Mesodermal cell (in vitro differentiated cells): ENCODE measurements around the gene PSMA7.

Experiments used
- H3K27ac ChIP-seq: 2 replicates; pipeline ENCODE4 v1.7.0; 2013; ENCODE audit warnings: mild to moderate bottlenecking, low read depth, low read length, moderate library complexity; ENCODE audit not compliant: severe bottlenecking
- H3K36me3 ChIP-seq: 2 replicates; pipeline ENCODE4 v1.7.1; 2013; ENCODE audit warnings: mild to moderate bottlenecking, low read length, moderate library complexity; ENCODE audit not compliant: control insufficient read depth, insufficient read depth
- H3K4me1 ChIP-seq: one replicate; pipeline ENCODE4 v1.7.1; 2013; ENCODE audit warnings: mild to moderate bottlenecking, low read length; ENCODE audit not compliant: insufficient read depth, control insufficient read depth, poor library complexity, severe bottlenecking
- H3K4me3 ChIP-seq: 2 replicates; pipeline ENCODE4 v1.7.0; 2013; ENCODE audit warnings: low read length, control low read depth, mild to moderate bottlenecking; ENCODE audit not compliant: insufficient read depth, poor library complexity, severe bottlenecking; ENCODE audit errors: extremely low read depth
- H3K9me3 ChIP-seq: 2 replicates; pipeline ENCODE4 v1.7.1; 2013; ENCODE audit warnings: mild to moderate bottlenecking, low read length, moderate library complexity; ENCODE audit not compliant: control insufficient read depth
- WGBS, 2 experiments: methylation state at CpG; one replicate each; pipeline ENCODE4 v1.1.5; 2013; ENCODE audit warnings: missing lambda C conversion rate in 2 of 2; ENCODE audit not compliant: insufficient coverage in 2 of 2; 5-methylcytosine and 5-hydroxymethylcytosine counted together

PSMA7 gene

DNA sequence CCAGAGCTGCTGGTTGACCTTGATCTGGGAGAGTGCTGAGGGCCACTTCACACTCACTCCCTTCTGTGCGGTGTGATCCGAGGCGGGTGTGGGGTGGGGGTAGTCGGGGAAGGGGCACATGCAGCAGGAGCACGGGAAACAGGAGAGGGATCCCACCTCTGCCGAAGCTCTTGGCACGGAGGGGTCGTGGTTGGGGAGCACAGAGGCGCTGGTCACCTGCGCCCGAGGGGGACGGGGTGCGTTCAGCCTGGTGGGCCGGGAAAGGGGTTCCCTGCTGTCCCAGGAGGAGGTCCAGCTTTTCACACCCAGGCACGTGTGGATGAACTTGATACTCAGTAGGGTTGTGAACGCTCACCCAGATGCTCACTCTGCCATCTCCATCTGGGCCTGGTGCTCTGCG is 17.7 kb upstream of the PSMA7 start:
- peaks cover 56% of the 10 kb centered on the region for H3K36me3 ChIP-seq
- H3K4me3 ChIP-seq = no peak overlapping the region
- H3K4me1 ChIP-seq = peaks cover 21% of the 10 kb centered on the region
- no peaks in the 10 kb centered on the region for H3K9me3 ChIP-seq
- 93 to 96% methylated on average over 13 to 14 of the region's 17 CpGs for WGBS, 2 experiments
- no peak overlapping the region for H3K27ac ChIP-seq

DNA sequence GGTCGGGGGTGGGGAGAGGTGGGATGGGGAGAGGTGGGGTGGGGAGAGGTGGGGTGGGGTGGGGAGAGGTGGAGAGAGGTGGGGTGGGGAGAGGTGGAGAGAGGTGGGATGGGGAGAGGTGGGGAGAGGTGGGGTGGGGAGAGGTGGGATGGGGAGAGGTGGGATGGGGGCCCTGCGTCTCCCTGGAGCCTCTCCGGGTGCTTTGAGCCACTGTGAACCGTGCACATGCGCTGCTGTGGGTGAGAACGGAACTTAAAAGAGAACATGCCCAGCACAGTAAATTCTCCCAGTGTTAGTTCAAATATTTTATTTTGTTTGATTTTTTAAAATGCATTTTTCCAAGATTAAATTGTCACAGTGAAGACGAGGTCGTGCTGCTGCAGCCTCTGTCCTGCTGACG is 17.1 kb upstream of the PSMA7 start:
- H3K4me3 ChIP-seq = no peak overlapping the region
- 86 to 98% methylated on average over 5 to 8 of the region's 9 CpGs for WGBS, 2 experiments
- H3K27ac ChIP-seq = no peak overlapping the region
- no peaks in the 10 kb centered on the region for H3K9me3 ChIP-seq
- H3K4me1 ChIP-seq = peaks cover 23% of the 10 kb centered on the region
- peaks cover 52% of the 10 kb centered on the region for H3K36me3 ChIP-seq

DNA sequence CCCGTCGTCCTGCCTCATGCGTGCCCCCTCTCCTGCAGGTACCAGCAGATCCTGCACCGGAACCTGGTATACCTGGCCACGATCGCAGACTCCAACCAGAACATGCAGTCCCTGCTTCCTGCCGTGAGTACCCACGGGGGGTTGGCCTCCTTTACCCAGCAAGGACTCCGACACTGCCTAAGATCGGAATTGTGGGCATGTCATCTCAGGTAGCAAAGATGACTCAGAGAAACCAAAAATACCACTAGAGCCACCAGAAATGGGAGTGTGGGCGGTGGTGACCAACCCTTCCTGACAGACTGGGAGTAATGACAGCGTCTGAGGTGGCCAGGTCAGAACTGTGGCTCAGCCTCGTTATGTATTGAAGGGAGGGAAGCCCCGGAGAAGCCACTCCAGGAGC is 16.6 kb upstream of the PSMA7 start:
- H3K9me3 ChIP-seq = no peaks in the 10 kb centered on the region
- WGBS, 2 experiments = 92 to 95% methylated on average over 8 to 9 of the region's 14 CpGs
- H3K27ac ChIP-seq = no peak overlapping the region

DNA sequence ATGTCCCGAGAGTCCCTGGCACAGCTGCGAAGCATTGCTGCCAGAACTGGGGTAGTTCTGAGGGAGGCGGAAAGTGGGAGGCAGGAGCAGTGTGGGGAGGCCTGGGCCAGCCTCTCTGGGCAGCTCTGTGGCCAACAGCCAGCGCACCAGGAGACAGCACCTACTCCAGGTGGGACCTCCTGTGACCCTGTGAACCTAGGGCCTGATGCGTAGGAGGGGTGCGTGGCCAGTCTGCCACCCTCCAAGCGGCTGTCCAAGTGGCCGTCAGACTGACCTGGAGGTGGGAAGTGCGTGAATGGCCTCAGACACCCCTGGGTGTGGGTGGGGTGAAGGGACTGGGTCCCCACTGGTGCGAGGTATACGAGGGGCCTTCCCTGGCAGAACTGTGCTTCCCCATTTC is 15.9 kb upstream of the PSMA7 start:
- Histone ChIP-seq H3K27ac (no peak overlapping the region), H3K9me3 (no peaks in the 10 kb centered on the region), H3K36me3 (peaks cover 50% of the 10 kb centered on the region), H3K4me1 (peaks cover 23% of the 10 kb centered on the region), H3K4me3 (no peak overlapping the region)
- 94 to 99% methylated on average over 5 to 8 of the region's 11 CpGs for WGBS, 2 experiments

More for the DNA sequence above, 16.6 kb upstream of the PSMA7 start:
- H3K4me1 ChIP-seq = peaks cover 23% of the 10 kb centered on the region
- peaks cover 50% of the 10 kb centered on the region for H3K36me3 ChIP-seq
- no peak overlapping the region for H3K4me3 ChIP-seq

DNA sequence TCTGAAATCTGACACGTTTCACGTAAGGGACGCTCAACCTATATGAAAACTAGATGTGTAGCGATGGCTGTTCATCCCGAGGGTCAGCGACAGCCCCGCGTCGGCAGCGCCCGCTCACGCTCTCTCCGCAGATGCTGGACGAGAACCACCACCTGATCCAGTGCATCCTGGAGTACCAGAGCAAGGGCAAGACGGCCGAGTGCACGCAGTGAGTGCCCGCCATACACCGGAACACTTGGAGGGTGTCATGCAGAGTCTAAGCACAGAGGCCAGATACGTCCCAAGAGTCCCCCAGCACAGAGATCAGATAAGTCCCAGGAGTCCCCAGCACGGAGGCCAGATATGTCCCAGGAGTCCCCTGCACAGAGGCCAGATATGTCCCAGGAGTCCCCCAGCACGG is 15.3 kb upstream of the PSMA7 start:
- no peak overlapping the region for H3K27ac ChIP-seq

DNA sequence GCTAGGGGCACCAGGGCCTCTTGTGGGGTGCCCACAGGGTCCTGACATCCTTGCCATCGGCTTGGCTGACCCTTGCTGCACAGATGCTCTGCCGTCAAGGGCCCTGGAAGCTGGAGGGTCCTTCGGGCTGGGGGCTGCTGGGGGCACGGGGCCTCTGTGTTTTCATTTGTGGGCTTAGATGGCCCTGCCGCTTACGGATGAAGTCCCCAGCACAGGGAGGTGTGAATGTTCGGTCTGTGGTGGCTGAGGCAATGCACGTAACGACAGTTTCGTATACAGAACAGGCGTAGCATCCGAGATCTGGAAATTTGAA is 14.8 kb upstream of the PSMA7 start:
- WGBS, 2 experiments = 97% methylated on average over 11 to 12 of the region's 12 CpGs
- Histone ChIP-seq H3K36me3 (peaks cover 51% of the 10 kb centered on the region), H3K27ac (no peak overlapping the region), H3K9me3 (peaks cover 4% of the 10 kb centered on the region), H3K4me3 (no peak overlapping the region), H3K4me1 (peaks cover 23% of the 10 kb centered on the region)

More for the DNA sequence above, 15.3 kb upstream of the PSMA7 start:
- peaks cover 23% of the 10 kb centered on the region for H3K4me1 ChIP-seq
- no peak overlapping the region for H3K4me3 ChIP-seq
- no peaks in the 10 kb centered on the region for H3K9me3 ChIP-seq
- WGBS, 2 experiments = 96% methylated on average over 22 of the region's 22 CpGs
- peaks cover 50% of the 10 kb centered on the region for H3K36me3 ChIP-seq

DNA sequence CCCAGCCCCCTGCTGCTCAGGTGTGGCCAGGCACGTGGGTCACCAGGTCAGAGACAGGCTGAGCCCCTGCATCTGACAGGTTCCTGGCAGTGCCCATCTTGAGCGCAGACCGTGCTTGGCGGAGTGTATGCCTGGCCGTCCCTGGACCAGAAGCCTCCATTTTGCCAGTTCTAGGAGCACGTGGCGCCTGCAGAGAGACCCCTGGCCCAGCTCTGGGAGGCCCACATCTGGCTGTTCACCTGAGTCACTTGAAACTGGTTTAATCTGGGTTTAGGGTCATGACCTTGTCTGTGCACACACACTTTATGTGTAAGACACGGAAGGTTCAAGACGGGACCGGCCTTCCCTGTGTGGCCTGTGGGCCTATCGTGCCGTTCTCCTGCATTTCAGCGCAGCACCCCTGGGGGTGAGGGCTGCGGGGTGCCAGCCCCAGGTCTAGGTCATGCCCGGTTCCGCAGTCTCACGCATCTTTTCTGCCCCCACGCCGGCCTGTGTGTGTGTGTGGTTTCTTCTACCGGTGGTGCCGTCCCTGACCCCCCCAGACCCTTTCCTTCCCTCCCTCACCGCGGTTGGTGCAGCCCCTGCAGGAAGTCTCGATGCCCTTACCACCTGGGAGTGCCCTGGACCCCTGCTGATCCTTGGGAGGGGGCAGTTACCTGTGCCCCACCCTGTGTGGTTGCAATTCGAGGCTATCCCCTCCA is 14.3 kb upstream of the PSMA7 start:
- Histone ChIP-seq H3K9me3 (peaks cover 5% of the 10 kb centered on the region), H3K4me3 (no peak overlapping the region), H3K27ac (no peak overlapping the region), H3K4me1 (peaks cover 23% of the 10 kb centered on the region), H3K36me3 (peaks cover 51% of the 10 kb centered on the region)
- WGBS, 2 experiments = 93 to 96% methylated on average over 9 to 14 of the region's 25 CpGs

DNA sequence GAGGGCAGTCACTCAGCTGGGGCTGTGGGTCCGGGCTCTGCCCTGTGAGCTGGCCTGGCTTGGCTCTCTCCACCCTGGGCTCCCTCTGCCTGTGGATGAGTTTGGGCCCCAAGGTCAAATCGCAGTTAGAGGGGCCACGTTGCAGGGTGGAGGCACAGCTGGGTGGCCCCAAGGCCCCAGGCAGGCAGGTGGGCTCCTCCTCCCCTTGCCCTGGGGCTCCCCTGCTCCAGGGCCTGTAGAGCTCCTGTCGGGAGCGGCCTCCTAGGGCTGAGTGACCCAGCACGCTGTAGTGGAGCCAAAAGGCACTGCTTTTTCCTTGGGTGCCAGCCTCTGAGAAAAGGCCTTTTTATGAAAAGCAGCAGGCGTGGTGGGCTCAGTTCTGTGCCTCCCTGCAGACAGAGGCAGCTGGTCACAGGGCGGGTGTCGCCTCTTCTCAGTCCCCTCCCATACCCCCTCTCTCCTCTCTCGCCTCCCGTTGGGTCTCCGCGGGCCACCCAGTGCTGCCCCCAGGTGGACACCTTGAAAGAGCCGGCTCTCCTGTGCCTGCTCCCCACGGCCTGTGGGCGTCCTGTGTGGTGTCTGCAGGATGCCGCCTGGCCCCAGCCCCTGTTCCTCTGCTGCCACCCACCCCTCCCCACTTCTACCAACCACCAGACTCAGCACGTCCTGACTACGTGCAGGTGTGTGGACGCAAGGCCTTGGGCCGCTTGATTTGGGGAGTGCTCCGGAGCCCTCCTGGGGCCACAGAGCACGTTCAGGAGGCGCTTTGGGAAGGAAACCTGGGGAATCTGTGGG is 13.6 kb upstream of the PSMA7 start:
- no peak overlapping the region for H3K4me3 ChIP-seq
- WGBS, 2 experiments = 54 to 61% methylated on average over 19 to 22 of the region's 24 CpGs
- H3K27ac ChIP-seq = no peak overlapping the region
- H3K9me3 ChIP-seq = peaks cover 5% of the 10 kb centered on the region
- peaks cover 22% of the 10 kb centered on the region for H3K4me1 ChIP-seq
- peaks cover 54% of the 10 kb centered on the region for H3K36me3 ChIP-seq

DNA sequence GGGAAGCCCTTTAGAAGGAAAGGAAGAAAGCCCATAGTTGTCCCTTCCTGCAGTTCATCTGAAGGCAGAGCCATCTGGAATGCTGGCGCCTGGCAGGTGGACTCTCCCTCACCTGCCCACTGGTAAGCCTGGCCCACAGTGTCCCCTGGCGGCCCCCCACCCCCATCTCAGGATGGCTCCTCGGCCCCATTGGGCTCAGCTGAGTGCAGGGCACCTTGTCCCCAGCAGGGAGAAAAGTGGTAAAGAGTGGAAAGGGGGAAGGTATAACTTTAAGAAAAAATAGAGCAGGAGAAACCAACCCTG is 13.0 kb upstream of the PSMA7 start:
- Histone ChIP-seq H3K4me3 (no peak overlapping the region), H3K9me3 (peaks cover 5% of the 10 kb centered on the region), H3K27ac (no peak overlapping the region), H3K36me3 (peaks cover 53% of the 10 kb centered on the region), H3K4me1 (peaks cover 18% of the 10 kb centered on the region)
- 100% methylated on average over 1 of the region's 3 CpGs; no CpG with 5 or more reads in 1 of the 2 experiments for WGBS, 2 experiments

DNA sequence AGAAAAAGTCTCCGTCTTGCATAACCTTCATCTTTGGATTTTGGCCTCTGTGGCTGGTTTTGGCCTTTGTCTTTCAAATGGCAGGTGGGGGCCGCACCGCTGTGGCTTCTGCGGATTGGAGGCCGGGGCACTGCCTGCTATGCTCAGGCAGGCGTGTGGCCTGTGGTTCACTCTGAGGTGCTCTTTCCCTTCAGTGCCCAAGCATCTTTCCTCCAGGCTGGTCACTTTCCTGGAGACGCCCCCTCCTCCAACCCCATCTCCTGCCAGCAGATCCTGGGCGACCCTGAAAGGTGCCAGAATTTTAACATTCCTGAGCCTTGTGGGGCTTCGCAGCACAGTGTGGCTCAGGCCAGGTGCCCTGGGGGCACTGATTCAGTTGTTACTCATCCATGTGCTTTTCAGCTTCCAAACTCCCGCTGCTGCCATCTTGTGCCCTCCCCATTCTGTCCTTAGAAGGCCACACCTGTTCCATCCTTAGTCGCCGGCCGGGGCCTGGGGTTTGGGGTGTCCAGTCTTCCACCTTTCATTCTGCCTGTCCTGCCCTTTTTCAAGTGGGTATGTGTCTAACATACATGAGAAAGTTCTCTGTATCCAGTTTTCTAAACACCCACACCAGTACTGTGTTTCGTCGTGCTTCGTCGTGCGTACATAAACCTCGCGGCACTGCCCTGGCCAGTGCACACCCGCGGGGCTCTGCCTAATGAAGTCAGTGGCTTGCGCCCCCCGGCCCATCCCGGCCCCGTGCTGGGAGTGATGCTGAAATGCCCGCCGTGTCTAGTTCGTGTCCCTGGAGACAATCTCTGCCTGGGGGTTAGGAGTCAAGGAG is 12.4 kb upstream of the PSMA7 start:
- H3K4me3 ChIP-seq = no peak overlapping the region
- peaks cover 53% of the 10 kb centered on the region for H3K36me3 ChIP-seq
- H3K4me1 ChIP-seq = peaks cover 13% of the 10 kb centered on the region
- peaks cover 5% of the 10 kb centered on the region for H3K9me3 ChIP-seq
- WGBS, 2 experiments = 86 to 89% methylated on average over 24 to 26 of the region's 29 CpGs
- H3K27ac ChIP-seq = no peak overlapping the region
